ENCODE data around the gene SSNA1.
"Not testable (repeated sequence)": the region's sequence is repeated elsewhere in the genome, so short reads cannot be mapped to it uniquely, and the experiment has no call there.

SSNA1 gene

DNA sequence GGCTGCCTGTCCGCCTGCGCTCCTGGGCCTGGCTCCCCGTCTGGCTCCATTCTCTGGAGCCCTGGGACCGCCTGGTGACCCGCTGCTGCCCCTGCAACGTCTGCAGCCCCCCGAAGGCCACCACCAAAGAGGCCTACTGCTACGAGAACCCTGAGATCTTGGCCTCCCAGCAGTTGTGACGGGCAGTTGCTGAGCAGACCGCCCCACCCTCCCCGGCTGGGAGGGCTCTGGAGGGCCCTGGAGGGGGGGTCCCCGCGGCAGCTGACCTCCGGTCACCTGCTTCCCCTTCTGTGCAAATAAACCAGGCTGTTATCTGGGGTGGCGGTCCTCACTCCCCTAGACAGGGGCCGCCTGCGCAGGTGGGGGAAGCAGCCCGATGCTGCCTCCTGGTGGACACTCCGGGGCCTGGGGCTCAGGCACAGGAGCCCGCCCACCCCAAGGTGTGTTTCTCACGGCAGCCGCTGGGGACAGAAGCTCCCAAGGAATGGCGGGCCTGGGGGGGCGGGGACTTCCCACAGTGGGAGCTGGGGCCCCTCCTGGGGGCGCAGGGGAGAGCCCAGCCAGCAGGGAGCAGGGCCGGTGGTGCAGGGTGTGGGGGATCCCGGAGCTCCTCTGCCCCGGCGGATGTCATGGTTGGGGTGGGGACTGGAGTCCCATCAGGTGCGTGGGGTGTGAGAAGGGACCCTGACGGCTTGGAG, 47.9 kb downstream of the SSNA1 start:
- peak; percentile 76 for DNase-seq (ENCODE audit: low read depth, low spot score)
- 0 out of 2 replicates have a peak overlapping the region, but pooled peaks have one; percentile 9 for H3K4me3 ChIP-seq (ENCODE audit: low read length)

DNA sequence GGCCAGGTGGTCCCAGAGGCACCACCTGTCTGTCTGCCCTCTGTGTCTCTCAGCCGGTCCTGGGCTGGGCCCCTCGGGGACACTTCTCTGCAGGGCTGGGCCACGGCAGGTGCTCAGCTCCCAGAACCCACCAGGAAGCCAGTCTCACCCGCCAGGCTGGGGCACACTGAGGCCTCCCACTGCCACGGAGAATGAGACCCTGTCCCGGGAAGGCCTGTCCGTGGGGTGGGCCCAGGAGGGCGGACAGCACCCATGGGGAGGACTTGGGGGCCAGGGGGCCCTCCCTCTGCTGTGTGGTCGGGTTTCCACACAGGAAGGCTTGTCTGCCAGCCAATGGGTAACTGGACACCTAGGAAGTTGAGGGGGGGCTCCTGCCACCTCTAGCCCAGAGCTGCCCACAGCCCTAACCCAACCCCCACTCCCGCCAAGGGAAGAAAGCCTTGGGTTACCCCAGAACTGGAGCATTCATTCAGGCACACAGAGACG, 48.5 kb downstream of the SSNA1 start:
- DNase-seq (ENCODE audit: low read depth, low spot score) = no peak
- H3K4me3 ChIP-seq (ENCODE audit: low read length) = 0 out of 2 replicates have a peak overlapping the region, but pooled peaks have one; percentile 9

DNA sequence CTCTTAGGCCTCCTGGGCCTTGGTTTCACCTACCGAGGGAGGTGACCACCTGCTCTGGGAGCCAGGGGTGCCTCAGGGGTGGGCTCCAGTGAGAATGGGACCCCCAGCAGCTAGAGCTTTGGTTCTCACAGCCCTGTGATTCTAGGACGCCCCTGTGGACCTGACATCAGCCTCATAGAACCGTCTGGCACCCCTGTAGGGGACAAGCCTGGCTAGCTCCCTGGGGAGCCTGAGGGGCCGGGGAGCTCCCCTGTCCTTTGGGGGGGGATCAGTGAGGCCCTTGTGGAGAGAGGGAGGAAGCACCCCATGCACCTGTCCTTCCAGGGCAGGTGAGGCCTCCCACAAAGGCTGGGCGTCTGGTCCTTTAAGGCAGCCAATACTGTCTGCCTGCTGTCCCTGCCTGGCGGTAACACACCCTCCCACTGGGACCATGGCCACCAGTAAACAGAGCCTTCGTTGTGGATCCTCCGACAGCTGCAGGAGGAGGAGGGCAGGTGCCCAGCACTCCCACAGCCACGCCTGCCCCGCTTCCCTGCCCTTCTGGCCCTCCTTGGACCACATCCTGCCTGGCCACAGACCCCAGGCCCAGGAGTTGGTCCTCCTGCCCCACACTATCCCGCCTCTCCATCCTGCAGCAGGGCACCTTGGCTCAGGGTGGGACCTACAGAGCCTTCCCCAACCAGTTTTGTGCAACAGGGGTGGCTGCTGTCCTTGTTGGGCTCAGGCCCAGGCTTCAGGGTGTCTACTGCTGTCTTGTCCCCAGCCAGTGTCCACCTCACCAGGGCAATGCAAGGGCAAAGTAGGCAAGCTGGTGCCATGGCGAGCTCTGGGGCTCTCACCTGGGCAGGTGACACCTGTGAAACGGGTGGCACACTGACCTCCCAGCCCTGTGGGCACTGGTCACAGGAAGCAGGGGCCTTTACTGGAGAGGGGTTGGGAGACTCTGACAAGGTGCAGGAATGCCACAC, 49.6 kb downstream of the SSNA1 start:
- DNase-seq (ENCODE audit: low read depth, low spot score) = no peak

DNA sequence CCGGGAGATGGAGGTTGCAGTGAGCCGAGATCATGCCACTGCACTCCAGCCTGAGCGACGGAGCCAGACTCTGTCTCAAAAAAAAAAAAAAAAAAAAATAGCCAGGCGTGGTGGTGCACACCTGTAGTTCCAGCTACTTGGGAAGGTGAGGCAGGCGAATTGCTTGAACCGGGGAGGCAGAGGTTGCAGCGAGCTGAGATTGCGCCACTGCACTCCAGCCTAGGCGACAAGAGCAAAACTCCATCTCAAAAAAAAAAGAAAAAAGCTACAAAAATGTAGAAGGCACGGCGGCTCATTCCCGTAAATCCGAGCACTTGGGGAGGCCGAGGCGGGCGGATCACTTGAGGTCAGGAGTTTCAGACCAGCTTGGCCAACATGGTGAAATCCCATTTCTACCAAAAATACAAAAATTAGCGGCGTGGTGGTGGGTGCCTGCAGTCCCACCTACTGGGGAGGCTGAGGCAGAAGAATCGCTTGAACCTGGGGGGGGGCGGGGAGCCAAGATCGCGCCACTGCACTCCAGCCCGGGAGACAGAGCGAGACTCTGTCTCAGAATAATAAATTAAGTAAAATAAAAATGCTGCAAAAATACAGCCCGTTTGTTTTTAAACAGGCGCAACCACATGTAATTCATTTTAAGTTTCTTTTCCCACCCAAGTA, 51.2 kb downstream of the SSNA1 start:
- DNase-seq (ENCODE audit: low read depth, low spot score) = not testable (repeated sequence)
- peak overlapping the region; percentile 67 for H3K4me3 ChIP-seq (ENCODE audit: low read length)

More for the DNA sequence above, 49.6 kb downstream of the SSNA1 start:
- no peak overlapping the region for H3K4me3 ChIP-seq (ENCODE audit: low read length)

Data from Jurkat, Clone E6-1 (cell line).